MCF 10A (cell line): ENCODE results near the gene EPB41L4A. TPM values are rescaled to one million over a fixed set of nuclear protein-coding genes. Genes with fewer than 3 reads are reported as not detected.

Experiments
- BruUV-seq: library from RNA; stranded (reverse); fragments of 400-500 nt; replicated peaks from 2 replicates; lab custom pipeline; 2021; lab: Mats Ljungman, UMichigan
- CTCF ChIA-PET: fragments of 300-600 bp; sonication (Branson Sonifier 250); formaldehyde crosslinking; extraction: SDS; loops from one replicate; lab custom pipeline; 2021; ENCODE audit warnings: antibody characterized with exemption, inconsistent platforms; lab: Yijun Ruan, JAX
- POLR2A ChIA-PET: fragments of 300-600, 350-650 bp; sonication (Branson Sonifier 250); formaldehyde crosslinking; extraction: SDS; loops from one replicate; lab custom pipeline; 2020; ENCODE audit warnings: antibody characterized with exemption, inconsistent platforms; lab: Yijun Ruan, JAX
- DNase-seq: peaks from one replicate; pipeline ENCODE4 v3.0.0-alpha.2; 2018; ENCODE audit not compliant: unreplicated experiment
- H3K27ac Mint-ChIP-seq: one replicate; pipeline ENCODE4 v1.8.0; 2022; ENCODE audit warnings: mild to moderate bottlenecking, low read depth, mixed read lengths; ENCODE audit not compliant: unreplicated experiment
- H3K27me3 Mint-ChIP-seq: one replicate; pipeline ENCODE4 v1.8.0; 2022; ENCODE audit warnings: mixed read lengths; ENCODE audit not compliant: insufficient read depth, unreplicated experiment
- H3K36me3 Mint-ChIP-seq: one replicate; pipeline ENCODE4 v1.8.0; 2022; ENCODE audit warnings: mild to moderate bottlenecking, moderate library complexity, mixed read lengths; ENCODE audit not compliant: insufficient read depth, unreplicated experiment
- H3K4me1 Mint-ChIP-seq: one replicate; pipeline ENCODE4 v1.8.0; 2022; ENCODE audit warnings: mixed read lengths; ENCODE audit not compliant: insufficient read depth, unreplicated experiment
- H3K4me3 Mint-ChIP-seq: one replicate; pipeline ENCODE4 v1.8.0; 2022; ENCODE audit warnings: mild to moderate bottlenecking, moderate library complexity, mixed read lengths; ENCODE audit not compliant: unreplicated experiment
- H3K9me3 Mint-ChIP-seq: one replicate; pipeline ENCODE4 v1.8.0; 2022; ENCODE audit warnings: mixed read lengths; ENCODE audit not compliant: unreplicated experiment
- intact Hi-C: fragments of 100-400 bp; cut with micrococcal nuclease; formaldehyde crosslinking; loops from 2 replicates; pipeline ENCODE4 v1.14.1; 2022
- total RNA-seq: library from RNA; stranded (reverse); gene quantifications from 2 replicates; pipeline ENCODE4 v1.2.3, GENCODE V29; 2022
- TF ChIP-seq, protein P1 (sequence below): fragments of 200-600 bp; IDR thresholded peaks from one replicate; pipeline ENCODE4 v1.8.0; 2022; ENCODE audit warnings: antibody characterized with exemption, mild to moderate bottlenecking; ENCODE audit not compliant: unreplicated experiment

The EPB41L4A gene
- total RNA-seq, 1 experiment from 2014 or later: 12.4 TPM

- H3K36me3 Mint-ChIP-seq: peaks cover 27% of the 10 kb centered on the region
- H3K9me3 Mint-ChIP-seq: no peaks in the 10 kb centered on the region
- TF ChIP-seq, protein P1, sequence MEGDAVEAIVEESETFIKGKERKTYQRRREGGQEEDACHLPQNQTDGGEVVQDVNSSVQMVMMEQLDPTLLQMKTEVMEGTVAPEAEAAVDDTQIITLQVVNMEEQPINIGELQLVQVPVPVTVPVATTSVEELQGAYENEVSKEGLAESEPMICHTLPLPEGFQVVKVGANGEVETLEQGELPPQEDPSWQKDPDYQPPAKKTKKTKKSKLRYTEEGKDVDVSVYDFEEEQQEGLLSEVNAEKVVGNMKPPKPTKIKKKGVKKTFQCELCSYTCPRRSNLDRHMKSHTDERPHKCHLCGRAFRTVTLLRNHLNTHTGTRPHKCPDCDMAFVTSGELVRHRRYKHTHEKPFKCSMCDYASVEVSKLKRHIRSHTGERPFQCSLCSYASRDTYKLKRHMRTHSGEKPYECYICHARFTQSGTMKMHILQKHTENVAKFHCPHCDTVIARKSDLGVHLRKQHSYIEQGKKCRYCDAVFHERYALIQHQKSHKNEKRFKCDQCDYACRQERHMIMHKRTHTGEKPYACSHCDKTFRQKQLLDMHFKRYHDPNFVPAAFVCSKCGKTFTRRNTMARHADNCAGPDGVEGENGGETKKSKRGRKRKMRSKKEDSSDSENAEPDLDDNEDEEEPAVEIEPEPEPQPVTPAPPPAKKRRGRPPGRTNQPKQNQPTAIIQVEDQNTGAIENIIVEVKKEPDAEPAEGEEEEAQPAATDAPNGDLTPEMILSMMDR: no peak
- H3K27ac Mint-ChIP-seq: no peak overlapping the region
- no peaks in the 10 kb centered on the region for H3K27me3 Mint-ChIP-seq
- ChIA-PET POLR2A (interaction anchor here (0.6 kb wide), 2 partner anchors 33 to 36 kb away, joined by 3 read pairs; no protein-coding TSS in a partner anchor), CTCF (interaction anchor here (1.0 kb wide), 1 partner anchor 9 kb away, joined by 3 read pairs; no protein-coding TSS in a partner anchor)
- H3K4me3 Mint-ChIP-seq: no peak overlapping the region
- H3K4me1 Mint-ChIP-seq: peaks cover 17% of the 10 kb centered on the region
- intact Hi-C loops: no loop called here
- BruUV-seq: no TSS peak
- no peak for DNase-seq
These were observed 151.8 kb downstream of the EPB41L4A start for GRCh38 chr5:112267231-112267630.

DNA sequence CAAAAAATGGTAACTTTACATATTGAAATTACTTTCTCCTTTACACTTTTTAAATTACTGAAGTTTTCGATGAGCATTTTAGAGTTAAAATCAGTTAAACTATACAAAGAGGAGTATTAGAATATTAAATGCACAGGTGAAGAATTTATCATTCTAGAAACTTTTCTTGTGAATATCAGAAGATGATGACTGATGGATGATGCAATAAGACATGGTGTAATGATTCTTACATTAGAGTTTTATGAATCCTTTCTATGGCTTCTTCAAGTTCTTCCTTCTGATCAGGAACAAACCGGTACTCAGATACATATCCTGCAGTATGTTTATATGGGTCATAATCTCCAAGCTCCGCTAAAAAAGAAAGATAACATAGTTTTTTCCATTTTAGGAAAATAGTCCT is 154.4 kb downstream of the EPB41L4A start:
- no peaks in the 10 kb centered on the region for H3K9me3 Mint-ChIP-seq
- H3K36me3 Mint-ChIP-seq: peaks cover 41% of the 10 kb centered on the region
- H3K4me1 Mint-ChIP-seq: no peaks in the 10 kb centered on the region
- H3K27me3 Mint-ChIP-seq: no peaks in the 10 kb centered on the region
- CTCF ChIA-PET: interaction anchor here (0.6 kb wide), 1 partner anchor 22 kb away, joined by 4 read pairs; no protein-coding TSS in a partner anchor
- DNase-seq: no peak
- POLR2A ChIA-PET: no interaction called here
- no TSS peak for BruUV-seq
- intact Hi-C loops: no loop called here
- no peak overlapping the region for H3K27ac Mint-ChIP-seq
- TF ChIP-seq, protein P1: no peak
- no peak overlapping the region for H3K4me3 Mint-ChIP-seq

GRCh38 chr5:112264151-112264550 is 154.9 kb downstream of the EPB41L4A start:
- no TSS peak for BruUV-seq
- no peak for DNase-seq
- CTCF ChIA-PET: interaction anchor here (0.6 kb wide), 1 partner anchor 22 kb away, joined by 4 read pairs; no protein-coding TSS in a partner anchor
- H3K27me3 Mint-ChIP-seq: no peaks in the 10 kb centered on the region
- TF ChIP-seq, protein P1: no peak
- peaks cover 41% of the 10 kb centered on the region for H3K36me3 Mint-ChIP-seq
- H3K4me3 Mint-ChIP-seq: no peak overlapping the region
- H3K9me3 Mint-ChIP-seq: no peaks in the 10 kb centered on the region
- POLR2A ChIA-PET: no interaction called here
- no peaks in the 10 kb centered on the region for H3K4me1 Mint-ChIP-seq
- intact Hi-C loops: no loop called here
- no peak overlapping the region for H3K27ac Mint-ChIP-seq

- Mint-ChIP-seq H3K27me3 (no peaks in the 10 kb centered on the region), H3K9me3 (no peaks in the 10 kb centered on the region), H3K27ac (no peak overlapping the region), H3K4me1 (peaks cover 1% of the 10 kb centered on the region), H3K36me3 (peaks cover 41% of the 10 kb centered on the region), H3K4me3 (no peak overlapping the region)
- intact Hi-C loops: no loop called here
- ChIA-PET CTCF (no interaction called here), POLR2A (no interaction called here)
- no TSS peak for BruUV-seq
- TF ChIP-seq, protein P1: no peak
- DNase-seq: no peak
These were observed 155.6 kb downstream of the EPB41L4A start for GRCh38 chr5:112263469-112263868.
